GM23338 (cell line): Measurements from ENCODE around the gene MCAM.

ENCODE experiments used
- CREB1 ChIP-seq: fragments of 250-450 bp; sonication (Bioruptor Pico); IDR thresholded peaks from 2 replicates; pipeline ENCODE4 v1.5.0; 2020; ENCODE audit warnings: low read depth, mild to moderate bottlenecking, moderate library complexity
- CTCF ChIP-seq, 2 experiments: fragments of 200-600 bp in 1 of 2; sonication (generic) in 1 of 2; conservative IDR thresholded peaks; 2 replicates each; pipeline versions ENCODE4 v1.5.1 to v1.6.1; 2016 to 2017; ENCODE audit warnings: antibody characterized with exemption in 2 of 2, low read depth in 2 of 2, mild to moderate bottlenecking in 2 of 2, moderate library complexity in 1 of 2
- EZH2 ChIP-seq: fragments of 200-600 bp; sonication (generic); IDR thresholded peaks from one replicate; pipeline ENCODE4 v1.8.0; 2017; ENCODE audit warnings: antibody characterized with exemption, mild to moderate bottlenecking, low read depth; ENCODE audit not compliant: unreplicated experiment
- EZH2phosphoT487 ChIP-seq: fragments of 200-600 bp; sonication (generic); IDR thresholded peaks from one replicate; pipeline ENCODE4 v1.8.1; 2018; ENCODE audit warnings: antibody characterized with exemption; ENCODE audit not compliant: unreplicated experiment
- JUNB ChIP-seq: IDR thresholded peaks from one replicate; pipeline ENCODE4 v1.6.1; 2016; ENCODE audit warnings: antibody characterized with exemption; ENCODE audit not compliant: unreplicated experiment
- POLR2AphosphoS5 ChIP-seq: IDR thresholded peaks from 2 replicates; pipeline ENCODE4 v1.6.1; 2016; ENCODE audit warnings: antibody characterized with exemption, low read depth
- REST ChIP-seq: IDR thresholded peaks from one replicate; pipeline ENCODE4 v1.6.1; 2018; ENCODE audit warnings: antibody characterized with exemption; ENCODE audit not compliant: unreplicated experiment
- ZNF331 ChIP-seq: fragments of 250-450 bp; sonication (Bioruptor Pico); IDR thresholded peaks from 2 replicates; pipeline ENCODE4 v1.5.0; 2020; ENCODE audit warnings: low read depth, mild to moderate bottlenecking, moderate library complexity

DNA sequence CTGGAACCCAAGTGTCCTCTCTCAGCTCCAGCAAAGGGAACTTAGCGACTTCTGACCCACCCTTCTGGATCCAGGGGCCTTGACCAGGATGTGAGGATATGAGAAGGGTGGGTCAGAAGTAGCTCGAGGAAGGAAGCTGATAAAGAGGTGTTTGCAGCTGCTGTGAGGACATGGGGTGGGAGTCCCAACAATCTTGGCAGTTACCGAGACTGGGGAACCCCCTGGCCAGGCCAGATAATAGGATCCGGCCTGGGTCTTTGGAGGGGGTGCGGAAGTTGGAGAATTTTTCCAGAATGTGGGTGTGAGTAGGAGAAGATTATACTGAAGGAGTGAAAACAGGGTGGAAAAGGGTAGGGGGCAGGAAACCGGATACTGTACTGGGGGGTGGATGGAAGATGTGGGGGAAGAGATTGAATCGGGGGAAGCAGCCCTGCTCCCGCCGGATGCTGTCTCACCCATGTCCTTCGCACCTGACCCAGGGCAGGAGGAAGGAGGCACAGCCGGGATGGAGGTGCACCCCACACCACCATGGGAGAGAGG lies 2.8 kb upstream of the MCAM start:
- TF ChIP-seq CTCF (conservative IDR thresholded peaks at IDR 0.05; ENCODE audit: low read depth in 2 of 2) (no peak), EZH2phosphoT487 (no peak), EZH2 (no peak), JUNB (no peak), REST (no peak), CREB1 (CRISPR knock-in tag) (no peak), ZNF331 (no peak), POLR2AphosphoS5 (no peak)
